NCI-H526 (cell line): Measurements from ENCODE around the gene DLEC1.
A peak's percentile ranks its signal among the peaks of the same experiment; 100 is the strongest.

Experiments used
- DNase-seq, 2 experiments: peaks; one replicate each; lab custom pipeline; 2025; lab: John Stamatoyannopoulos, UW

DLEC1 gene

GRCh38 chr3:38136777-38137614 is 98.0 kb downstream of the DLEC1 start, which contains the start of gene ACAA1:
Gene ACAA1 (minus strand): TSS chr3:38137127. CDS start chr3:38137035, 92 bp downstream.
- DNase-seq = peak; percentile 96 to 99

- peak in 1 of 2 experiments; percentile 41 for DNase-seq
Measured at GRCh38 chr3:38137615-38138348, 98.8 kb downstream of the DLEC1 start.

GRCh38 chr3:38138349-38139190 is 99.6 kb downstream of the DLEC1 start, which contains the start of gene MYD88:
Gene MYD88 (plus strand): TSS chr3:38138661. CDS start chr3:38138701, 40 bp downstream.
- DNase-seq = peak; percentile 36 to 80

DNA sequence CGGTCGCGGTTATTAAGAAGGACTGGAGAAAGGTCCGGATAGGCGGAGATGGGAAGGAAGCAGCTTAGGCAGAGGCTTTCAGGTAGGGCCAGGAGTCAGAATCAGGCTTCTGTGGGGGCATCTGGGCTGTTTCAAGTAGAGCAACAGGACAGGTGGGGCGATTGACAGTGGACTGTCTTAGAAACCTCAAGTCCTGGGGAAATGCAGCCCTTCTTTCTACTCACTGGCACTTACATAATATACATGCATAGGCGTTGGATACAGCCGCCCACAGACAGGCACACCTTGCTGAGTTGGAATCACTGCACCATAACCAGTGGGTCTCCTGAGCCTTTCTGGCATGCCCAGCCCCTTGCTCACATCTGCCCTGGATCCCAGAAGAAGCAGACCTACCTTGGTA is 100.2 kb downstream of the DLEC1 start:
- peak in 1 of 2 experiments; percentile 62 for DNase-seq

DNA sequence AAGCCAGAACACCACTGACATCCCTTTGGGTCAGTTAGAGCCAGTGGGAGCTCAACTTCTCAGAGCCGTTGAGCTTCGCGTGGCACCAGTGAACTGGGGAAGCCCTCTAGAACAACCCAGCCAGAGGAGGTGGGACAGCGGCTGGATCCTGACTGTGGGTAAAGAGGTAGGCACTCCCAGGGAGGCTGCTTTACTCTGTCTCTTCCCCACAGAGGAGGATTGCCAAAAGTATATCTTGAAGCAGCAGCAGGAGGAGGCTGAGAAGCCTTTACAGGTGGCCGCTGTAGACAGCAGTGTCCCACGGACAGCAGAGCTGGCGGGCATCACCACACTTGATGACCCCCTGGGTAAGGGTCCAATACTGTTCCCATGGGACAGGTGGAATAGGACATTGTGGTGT is 100.6 kb downstream of the DLEC1 start:
- DNase-seq = no peak

DNA sequence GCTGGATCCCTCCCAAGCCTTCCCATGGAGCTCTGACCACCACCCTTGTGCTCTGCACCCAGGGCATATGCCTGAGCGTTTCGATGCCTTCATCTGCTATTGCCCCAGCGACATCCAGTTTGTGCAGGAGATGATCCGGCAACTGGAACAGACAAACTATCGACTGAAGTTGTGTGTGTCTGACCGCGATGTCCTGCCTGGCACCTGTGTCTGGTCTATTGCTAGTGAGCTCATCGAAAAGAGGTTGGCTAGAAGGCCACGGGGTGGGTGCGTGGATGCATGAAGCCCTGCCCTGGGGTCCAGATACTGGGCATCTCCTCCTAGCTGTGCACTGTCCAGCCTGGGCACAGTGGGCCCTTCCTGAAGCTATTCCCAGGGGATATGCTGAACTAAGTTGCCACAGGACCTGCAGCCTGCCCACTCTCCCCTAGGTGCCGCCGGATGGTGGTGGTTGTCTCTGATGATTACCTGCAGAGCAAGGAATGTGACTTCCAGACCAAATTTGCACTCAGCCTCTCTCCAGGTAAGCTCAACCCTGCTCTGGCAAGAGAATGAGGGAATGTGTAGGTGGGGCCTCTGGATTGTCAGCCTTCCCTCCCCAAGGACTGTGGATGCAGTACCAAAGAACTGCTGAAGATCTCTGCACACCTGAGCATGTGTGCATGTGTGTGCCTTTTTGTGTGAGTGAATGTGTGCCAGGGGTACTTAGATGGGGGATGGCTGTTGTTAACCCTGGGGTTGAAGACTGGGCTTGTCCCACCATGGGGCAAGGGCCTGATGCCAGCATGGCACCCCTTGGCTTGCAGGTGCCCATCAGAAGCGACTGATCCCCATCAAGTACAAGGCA is 101.5 kb downstream of the DLEC1 start:
- DNase-seq = no peak

DNA sequence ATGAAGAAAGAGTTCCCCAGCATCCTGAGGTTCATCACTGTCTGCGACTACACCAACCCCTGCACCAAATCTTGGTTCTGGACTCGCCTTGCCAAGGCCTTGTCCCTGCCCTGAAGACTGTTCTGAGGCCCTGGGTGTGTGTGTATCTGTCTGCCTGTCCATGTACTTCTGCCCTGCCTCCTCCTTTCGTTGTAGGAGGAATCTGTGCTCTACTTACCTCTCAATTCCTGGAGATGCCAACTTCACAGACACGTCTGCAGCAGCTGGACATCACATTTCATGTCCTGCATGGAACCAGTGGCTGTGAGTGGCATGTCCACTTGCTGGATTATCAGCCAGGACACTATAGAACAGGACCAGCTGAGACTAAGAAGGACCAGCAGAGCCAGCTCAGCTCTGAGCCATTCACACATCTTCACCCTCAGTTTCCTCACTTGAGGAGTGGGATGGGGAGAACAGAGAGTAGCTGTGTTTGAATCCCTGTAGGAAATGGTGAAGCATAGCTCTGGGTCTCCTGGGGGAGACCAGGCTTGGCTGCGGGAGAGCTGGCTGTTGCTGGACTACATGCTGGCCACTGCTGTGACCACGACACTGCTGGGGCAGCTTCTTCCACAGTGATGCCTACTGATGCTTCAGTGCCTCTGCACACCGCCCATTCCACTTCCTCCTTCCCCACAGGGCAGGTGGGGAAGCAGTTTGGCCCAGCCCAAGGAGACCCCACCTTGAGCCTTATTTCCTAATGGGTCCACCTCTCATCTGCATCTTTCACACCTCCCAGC is 102.4 kb downstream of the DLEC1 start:
- DNase-seq = no peak

DNA sequence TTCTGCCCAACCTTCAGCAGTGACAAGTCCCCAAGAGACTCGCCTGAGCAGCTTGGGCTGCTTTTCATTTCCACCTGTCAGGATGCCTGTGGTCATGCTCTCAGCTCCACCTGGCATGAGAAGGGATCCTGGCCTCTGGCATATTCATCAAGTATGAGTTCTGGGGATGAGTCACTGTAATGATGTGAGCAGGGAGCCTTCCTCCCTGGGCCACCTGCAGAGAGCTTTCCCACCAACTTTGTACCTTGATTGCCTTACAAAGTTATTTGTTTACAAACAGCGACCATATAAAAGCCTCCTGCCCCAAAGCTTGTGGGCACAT is 102.9 kb downstream of the DLEC1 start:
- DNase-seq = no peak

DNA sequence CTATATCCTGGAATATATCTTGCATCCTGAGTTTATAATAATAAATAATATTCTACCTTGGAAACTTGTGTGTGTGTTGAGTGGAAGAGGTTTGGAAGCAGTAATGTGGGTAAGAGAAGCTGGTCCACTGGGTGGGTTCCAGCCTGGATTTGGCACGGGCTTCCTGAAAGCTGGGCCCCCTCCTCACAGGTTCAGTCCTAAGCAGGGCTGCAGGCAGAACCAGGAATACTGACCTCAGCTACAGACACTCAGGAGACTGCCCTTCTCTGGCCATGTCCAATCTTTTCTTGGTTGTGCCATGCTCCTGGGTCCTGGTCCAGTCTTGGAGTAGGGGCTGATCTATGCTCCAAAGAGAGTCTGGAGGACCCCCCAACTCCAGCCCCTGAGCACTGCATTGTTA is 104.0 kb downstream of the DLEC1 start:
- no peak for DNase-seq

DNA sequence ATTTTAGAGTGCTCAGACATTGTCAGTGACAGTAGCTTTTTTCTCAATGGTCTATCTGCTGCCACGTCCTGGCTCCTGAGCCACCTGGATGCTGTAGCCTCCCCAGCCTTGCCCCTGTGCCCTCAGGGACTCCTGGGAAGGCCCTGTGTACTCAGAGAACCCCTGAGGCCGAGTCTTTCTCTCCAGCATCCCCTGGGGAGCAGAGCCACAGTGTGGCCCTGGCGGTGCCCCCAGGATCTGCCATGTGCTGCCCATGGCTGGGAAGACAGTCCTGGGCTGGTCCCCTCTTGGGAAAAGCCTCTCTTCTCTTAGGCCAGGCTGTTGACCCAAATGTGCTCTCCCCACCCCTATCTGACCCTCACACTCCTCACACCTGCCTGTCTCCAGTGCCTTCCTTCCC is 104.5 kb downstream of the DLEC1 start:
- no peak for DNase-seq

GRCh38 chr3:38146504-38146903 is 107.5 kb downstream of the DLEC1 start:
- no peak for DNase-seq

- no peak for DNase-seq
Measured at GRCh38 chr3:38147421-38147820, 108.4 kb downstream of the DLEC1 start.

DNA sequence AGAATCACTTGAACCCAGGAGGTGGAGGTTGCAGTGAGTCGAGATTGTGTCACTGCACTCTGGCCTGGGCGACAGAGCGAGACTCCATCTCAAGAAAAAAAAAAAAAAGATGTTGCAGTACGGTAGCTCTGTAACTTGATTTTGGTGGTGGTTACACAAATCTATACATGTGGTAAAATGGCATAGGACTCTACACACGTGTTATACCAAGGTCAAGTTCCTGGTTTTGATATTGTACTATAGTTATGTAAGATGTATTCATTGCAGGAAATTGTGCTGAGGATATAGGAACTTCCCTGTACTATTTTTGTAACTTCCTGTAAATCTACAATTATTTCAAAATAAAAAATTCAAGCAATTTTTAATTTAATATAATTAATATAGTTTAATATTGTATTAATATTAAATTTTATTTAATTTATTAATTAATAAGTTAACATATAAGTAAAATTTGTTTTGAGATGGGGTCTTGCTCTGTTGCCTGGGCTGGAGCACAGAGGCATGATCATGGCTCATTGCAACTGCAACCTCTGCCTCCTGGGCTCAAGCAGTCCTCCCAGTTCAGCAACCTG is 109.4 kb downstream of the DLEC1 start:
- DNase-seq = no peak

DNA sequence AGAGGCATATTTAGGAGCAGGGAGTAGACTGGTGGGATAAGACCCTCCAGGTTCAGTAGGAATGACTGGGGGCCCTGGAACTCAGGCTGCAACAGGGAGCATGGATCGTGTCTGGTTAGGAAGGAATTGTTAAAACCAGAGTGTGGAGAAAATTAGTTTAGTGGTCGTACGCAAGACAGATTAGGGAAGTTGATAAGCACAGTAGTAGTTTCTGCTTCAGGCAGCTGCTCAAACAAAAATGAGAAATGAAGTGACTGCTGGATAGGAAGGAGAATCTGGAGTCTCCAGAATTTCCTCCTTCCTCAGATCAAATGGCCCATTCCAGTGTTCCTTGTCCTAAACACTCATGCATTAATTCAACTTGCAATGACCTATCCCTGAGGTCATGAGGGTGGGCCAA is 110.7 kb downstream of the DLEC1 start:
- DNase-seq = no peak

- DNase-seq = no peak
Measured at GRCh38 chr3:38150780-38151528, 111.9 kb downstream of the DLEC1 start.

DNA sequence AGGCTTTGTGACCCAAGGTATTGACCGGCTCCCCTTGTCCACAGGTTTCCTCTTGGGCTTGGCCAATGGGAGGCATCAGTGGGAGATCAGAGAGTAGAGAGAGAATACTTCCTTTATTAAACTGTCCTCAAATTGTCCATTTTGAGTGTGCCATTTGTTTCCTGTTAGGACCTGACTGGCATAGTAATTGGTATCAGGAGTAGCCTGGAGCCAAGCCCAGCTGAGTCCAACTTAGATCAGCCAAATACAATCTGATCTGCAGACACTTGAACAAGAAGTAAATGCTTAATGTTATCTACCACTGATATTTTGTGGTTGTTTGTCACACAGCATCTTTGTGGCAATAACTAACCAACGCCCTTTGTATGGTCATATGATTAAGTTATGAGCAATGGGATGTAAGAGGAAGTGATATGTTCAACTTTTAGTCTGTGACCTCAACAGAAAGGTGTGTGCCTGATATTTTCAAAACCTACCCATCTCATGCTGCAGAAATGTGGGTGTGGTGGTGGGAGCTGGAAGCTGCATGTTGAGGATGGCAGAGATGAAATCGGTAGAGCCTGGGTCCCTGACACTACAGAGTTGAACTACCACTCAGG is 112.8 kb downstream of the DLEC1 start:
- DNase-seq = no peak

DNA sequence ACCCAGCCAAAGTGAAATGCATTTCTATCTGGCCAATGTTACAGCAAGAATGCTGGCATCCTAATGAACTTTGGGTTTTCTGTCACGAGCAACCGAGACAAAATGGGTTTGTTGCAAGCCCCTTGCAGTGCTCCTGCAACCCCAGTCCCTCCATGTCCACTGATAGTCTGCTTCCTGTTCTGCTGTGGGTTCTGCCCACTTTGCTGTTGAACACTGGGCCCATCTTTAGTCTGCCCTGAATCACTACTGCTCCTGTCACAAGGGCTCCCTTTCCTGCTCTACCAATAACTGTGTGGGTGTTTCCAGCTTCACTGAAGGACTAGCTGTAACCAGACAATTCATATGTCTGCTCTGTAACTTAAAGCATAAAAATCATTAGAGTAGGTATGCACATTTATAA is 113.6 kb downstream of the DLEC1 start:
- no peak for DNase-seq

GRCh38 chr3:38153221-38153620 is 114.2 kb downstream of the DLEC1 start:
- DNase-seq = no peak

- DNase-seq = no peak
Measured at GRCh38 chr3:38154033-38154494, 115.1 kb downstream of the DLEC1 start.
